ENCODE measurements around the gene FRMD8. TPM values are rescaled to one million over a fixed set of nuclear protein-coding genes. Genes with fewer than 3 reads are reported as not detected.

The FRMD8 gene
- polyA plus RNA-seq, 1 experiment = 21.6 TPM

GRCh38 chr11:65436412-65437032 lies 50.1 kb downstream of the FRMD8 start:
- no peak for TF ChIP-seq CTCF (IDR thresholded peaks at IDR 0.05; ENCODE audit: insufficient read depth, low read depth, low read length)
- no peaks in the 10 kb centered on the region for H3K27me3 ChIP-seq (ENCODE audit: control insufficient read depth, insufficient read depth, low read length)
- CTCF ChIA-PET = interaction anchor here (1.1 to 2.0 kb wide), 4 partner anchors 20 to 74 kb away, joined by 3 to 8 read pairs (median 4); no protein-coding TSS in a partner anchor
- POLR2A ChIA-PET = no interaction called here
- H3K4me3 ChIP-seq (ENCODE audit: low read depth, low read length) = no peak overlapping the region
- peaks cover 22% of the 10 kb centered on the region for H3K36me3 ChIP-seq (ENCODE audit: control insufficient read depth, insufficient read depth, low read length)
- no peak for DNase-seq (ENCODE audit: low read depth)

- no peak overlapping the region for H3K4me3 ChIP-seq (ENCODE audit: low read depth, low read length)
- CTCF ChIA-PET = interaction anchor here (1.2 to 2.0 kb wide), 2 partner anchors 21 to 73 kb away, joined by 4 to 8 read pairs; no protein-coding TSS in a partner anchor
- POLR2A ChIA-PET = interaction anchor here (0.6 kb wide), 1 partner anchor 34 kb away, joined by 11 read pairs; no protein-coding TSS in a partner anchor
- TF ChIP-seq CTCF (IDR thresholded peaks at IDR 0.05; ENCODE audit: insufficient read depth, low read depth, low read length) = no peak
- no peak for DNase-seq (ENCODE audit: low read depth)
- H3K27me3 ChIP-seq (ENCODE audit: control insufficient read depth, insufficient read depth, low read length) = no peaks in the 10 kb centered on the region
- peaks cover 22% of the 10 kb centered on the region for H3K36me3 ChIP-seq (ENCODE audit: control insufficient read depth, insufficient read depth, low read length)
Observed at GRCh38 chr11:65437436-65438227, 51.2 kb downstream of the FRMD8 start.

GRCh38 chr11:65438257-65439151 lies 52.1 kb downstream of the FRMD8 start:
- no peak for DNase-seq (ENCODE audit: low read depth)
- Histone ChIP-seq H3K27me3 (ENCODE audit: control insufficient read depth, insufficient read depth, low read length) (no peaks in the 10 kb centered on the region), H3K4me3 (ENCODE audit: low read depth, low read length) (no peak overlapping the region), H3K36me3 (ENCODE audit: control insufficient read depth, insufficient read depth, low read length) (peaks cover 26% of the 10 kb centered on the region)
- ChIA-PET POLR2A (no interaction called here), CTCF (interaction anchor here (2.0 kb wide), 1 partner anchor 22 kb away, joined by 8 read pairs; no protein-coding TSS in a partner anchor)
- no peak for TF ChIP-seq CTCF (IDR thresholded peaks at IDR 0.05; ENCODE audit: insufficient read depth, low read depth, low read length)

- CTCF ChIA-PET = no interaction called here
- peaks cover 33% of the 10 kb centered on the region for H3K36me3 ChIP-seq (ENCODE audit: control insufficient read depth, insufficient read depth, low read length)
Observed at GRCh38 chr11:65439331-65440181, 53.1 kb downstream of the FRMD8 start.

More at GRCh38 chr11:65439331-65440181, 53.1 kb downstream of the FRMD8 start:
- no peaks in the 10 kb centered on the region for H3K27me3 ChIP-seq (ENCODE audit: control insufficient read depth, insufficient read depth, low read length)
- H3K4me3 ChIP-seq (ENCODE audit: low read depth, low read length) = no peak overlapping the region
- no peak for TF ChIP-seq CTCF (IDR thresholded peaks at IDR 0.05; ENCODE audit: insufficient read depth, low read depth, low read length)
- POLR2A ChIA-PET = interaction anchor here (0.6 to 0.7 kb wide), 2 partner anchors 177 to 982 kb away, joined by 3 to 12 read pairs; no protein-coding TSS in a partner anchor
- DNase-seq (ENCODE audit: low read depth) = no peak

Measured in BJ (cell line).